Activated T-cell treated with anti-CD3 and anti-CD28 coated beads for 48 hours (primary cell): ENCODE results near the gene JAM3.
"Not testable (repeated sequence)": the region's sequence is repeated elsewhere in the genome, so short reads cannot be mapped to it uniquely, and the experiment has no call there.

ENCODE experiments used
- DNase-seq: peaks from one replicate; pipeline ENCODE4 v3.0.0-alpha.2; 2020; ENCODE audit warnings: low read depth

JAM3 gene

GRCh38 chr11:134062265-134063123 lies 6.4 kb upstream of the JAM3 start:
- no peak for DNase-seq

GRCh38 chr11:134063124-134063495 lies 5.8 kb upstream of the JAM3 start:
- DNase-seq = no peak

GRCh38 chr11:134063991-134064747 lies 4.7 kb upstream of the JAM3 start:
- DNase-seq = no peak

- DNase-seq = no peak
These were observed 3.5 kb upstream of the JAM3 start for GRCh38 chr11:134065381-134065780.

GRCh38 chr11:134066943-134067885 lies 1.7 kb upstream of the JAM3 start:
- no peak for DNase-seq

DNA sequence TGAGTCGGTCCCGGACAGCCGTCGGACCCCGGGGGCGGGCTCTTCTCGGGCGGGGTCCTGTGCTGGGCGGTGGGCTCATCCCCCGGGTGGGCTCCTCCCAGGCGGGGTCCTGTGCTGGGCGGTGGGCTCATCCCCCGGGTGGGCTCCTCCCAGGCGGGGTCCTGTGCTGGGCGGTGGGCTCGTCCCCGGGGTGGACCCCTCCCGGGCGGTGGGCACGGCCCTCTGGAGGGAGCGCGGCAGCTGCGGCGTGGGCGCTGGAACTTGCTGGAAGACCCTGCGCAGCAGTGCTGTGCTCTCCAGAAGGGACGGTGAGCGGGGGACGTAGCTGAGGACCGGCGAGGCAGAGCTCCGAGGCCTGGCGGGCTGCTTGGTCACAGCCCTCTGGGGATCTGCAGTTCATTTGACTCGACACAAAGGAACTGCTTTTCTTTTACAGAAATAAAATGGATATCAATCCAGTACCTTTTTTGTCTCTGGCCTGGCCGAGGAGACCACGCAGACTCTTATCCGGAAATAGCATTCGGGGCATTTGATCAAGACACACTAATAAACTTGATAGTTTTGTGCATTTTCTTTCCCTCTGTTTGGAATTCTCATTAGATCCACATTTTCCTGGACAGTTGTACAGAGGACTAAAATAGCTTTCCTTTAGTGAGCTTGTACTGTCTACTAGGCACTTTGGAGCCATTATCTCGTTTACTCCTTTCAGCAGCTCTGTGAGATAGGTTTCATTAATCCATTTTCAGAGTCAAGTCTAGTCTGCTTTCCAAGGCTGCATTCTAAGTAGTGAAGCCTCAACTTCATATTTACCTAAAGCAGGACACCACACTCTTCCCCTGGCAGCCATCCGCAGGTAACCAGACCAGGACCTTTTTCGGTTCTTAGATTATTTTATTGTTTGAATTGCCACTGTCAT lies 812 bp downstream of the JAM3 start:
- no peak for DNase-seq

GRCh38 chr11:134070342-134070845 lies 1.5 kb downstream of the JAM3 start:
- DNase-seq = no peak

DNA sequence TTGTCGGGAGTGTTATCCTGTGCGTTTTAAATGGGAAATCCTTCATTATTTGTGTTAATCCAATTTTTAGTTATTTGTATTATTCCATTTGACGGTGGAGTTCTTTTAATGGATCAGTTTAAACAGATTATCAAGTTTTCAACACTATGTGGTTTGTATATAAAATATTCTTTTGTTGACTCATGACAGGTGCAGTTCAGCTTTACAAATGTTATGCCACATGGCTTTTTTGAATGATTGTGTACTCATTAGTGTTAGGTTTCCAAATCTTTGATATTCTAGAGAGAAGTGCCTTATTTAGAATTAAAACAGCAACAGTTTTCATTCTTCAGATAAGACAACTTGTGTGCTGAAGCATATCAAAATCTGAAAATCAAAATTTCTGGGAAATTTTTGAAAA lies 2.4 kb downstream of the JAM3 start:
- DNase-seq = no peak

DNA sequence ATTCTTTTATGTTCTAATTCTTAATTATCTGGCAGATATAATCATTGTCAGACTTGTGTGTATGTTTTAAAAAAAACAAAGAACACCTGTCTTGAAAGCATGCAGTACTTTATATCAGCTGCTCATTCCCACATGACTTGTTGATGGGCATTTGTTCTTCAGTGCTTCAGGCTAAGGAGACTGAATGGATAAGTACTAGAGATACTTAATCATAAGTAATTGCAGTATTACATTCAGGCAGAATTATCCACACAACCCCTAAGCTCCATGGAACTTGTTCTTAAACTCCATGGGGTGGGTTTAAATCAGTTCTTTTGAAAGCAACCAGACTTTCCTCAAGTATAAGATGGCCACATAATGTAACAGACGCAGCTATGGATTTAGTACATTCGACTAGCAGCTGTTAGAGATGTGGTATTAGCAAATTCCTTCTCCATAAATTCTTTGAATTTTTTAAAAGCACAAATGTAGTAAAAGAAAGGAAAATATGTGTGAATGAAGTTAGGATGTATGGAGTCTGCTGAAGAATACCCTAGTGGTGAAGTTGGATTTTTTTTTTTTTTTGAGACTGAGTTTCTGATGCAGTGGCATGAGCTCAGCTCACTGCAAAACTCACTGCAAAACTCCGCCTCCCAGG lies 3.0 kb downstream of the JAM3 start:
- DNase-seq = no peak

DNA sequence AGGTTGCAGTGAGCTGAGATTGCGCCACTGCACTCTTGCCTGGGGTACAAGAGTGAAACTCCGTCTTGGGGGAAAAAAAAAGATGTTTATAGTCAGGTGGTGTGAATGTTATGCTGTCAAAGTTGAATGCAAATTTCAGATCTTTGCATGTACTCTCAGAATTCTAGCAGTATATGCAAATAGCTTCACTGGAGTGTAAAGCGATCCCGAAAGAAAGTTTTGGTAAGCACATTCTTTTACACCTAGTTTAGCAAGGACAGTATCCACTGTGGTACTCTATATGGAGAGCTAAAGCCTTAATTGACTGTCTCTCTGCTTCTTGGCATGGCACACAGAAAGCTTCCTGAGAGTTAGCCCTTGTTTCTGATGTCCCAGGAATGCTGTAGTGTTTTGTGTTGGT lies 4.0 kb downstream of the JAM3 start:
- DNase-seq = no peak

DNA sequence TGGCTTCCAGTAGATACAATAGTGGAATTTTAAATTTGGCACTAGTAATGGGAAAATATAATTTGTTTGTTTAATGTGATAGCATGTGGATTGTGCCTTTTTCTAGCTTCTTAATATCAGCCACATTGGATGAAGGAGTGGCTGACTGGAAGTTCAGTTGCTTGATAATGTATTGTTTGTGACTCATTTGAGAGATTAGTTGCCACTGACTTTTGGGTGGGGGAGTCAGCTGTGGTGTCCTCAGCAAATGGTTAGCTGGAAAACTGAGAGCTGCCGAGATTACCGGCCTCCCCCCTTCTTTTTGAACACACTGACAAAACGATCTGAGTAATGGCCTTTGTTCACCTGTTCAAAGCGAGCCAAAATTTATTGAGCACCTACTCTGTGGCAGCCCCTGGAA lies 5.5 kb downstream of the JAM3 start:
- no peak for DNase-seq

DNA sequence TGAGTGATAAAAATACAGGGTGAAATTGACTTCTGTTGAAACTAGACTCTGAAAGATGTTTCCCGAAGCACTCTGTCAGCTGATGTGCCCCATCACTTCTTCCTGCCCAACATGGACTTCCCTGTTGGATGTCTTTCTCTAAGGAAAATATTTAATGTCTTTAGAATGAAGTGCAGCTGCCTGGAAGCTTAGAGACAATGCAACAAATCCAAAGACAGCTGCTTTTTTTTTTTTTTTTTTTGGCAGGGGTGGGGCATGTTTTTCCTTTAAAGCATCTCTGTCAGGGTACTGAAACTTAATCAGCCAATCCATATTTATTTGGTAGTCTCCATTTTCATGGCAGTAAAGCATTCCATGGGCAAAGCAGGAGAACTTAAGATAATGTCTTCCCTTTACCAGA lies 5.9 kb downstream of the JAM3 start:
- no peak for DNase-seq

DNA sequence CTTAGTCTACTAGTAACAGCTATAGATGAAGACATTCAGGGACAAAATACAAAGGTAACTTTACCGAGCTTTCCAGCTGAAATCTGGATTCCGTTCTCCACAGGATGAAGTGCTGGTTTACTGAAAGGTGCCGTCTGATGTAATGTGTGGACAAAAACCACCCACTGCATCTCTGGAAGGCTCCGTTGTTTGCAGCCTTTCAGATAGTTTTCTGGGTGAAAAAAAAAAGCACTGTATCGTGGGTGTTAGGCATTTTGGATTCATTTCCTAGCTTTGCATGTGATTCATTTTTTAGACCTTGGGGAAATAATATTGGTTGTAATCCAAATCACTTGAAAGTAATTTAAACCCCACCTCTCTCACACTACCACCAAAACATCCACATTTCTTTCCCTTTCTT lies 10.4 kb downstream of the JAM3 start:
- DNase-seq = no peak

GRCh38 chr11:134081258-134081657 lies 12.4 kb downstream of the JAM3 start:
- not testable (repeated sequence) for DNase-seq

DNA sequence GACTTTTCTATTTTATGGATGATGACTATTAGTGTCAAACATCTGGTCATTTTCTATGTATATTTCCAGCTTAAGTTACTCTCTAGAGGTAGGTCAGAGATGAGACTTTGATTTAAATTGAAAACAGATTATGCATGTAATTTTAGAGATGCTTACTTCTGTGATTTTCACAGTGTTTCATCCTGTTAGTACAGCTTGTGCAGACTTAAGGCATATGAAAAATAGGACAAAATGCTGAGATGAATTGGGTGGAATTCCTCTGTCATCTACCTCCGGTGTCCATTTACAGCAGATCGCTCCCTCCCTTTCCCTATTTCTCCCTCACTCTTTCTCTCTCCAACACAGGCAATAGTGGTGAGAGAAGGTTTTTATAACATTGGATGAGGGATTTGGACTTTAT lies 14.1 kb downstream of the JAM3 start:
- no peak for DNase-seq

DNA sequence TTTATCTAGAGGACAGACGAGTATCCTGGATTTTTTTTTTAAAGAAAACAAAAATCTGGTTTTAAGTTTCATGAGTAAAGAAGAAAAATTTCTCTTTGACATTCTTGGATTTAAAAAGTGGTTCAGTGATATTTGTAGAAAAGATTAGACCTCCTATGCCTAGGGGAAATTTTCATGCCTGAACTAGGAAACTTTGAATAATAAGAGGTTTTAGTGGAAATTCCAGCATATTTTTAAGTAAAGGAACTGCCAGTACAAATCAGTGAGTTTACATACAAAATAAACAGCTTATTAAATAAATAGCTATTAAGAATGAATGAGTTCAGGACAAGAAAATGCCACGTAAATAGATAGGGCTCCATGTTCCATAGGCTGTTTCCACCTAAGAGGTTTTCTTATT lies 17.5 kb downstream of the JAM3 start:
- DNase-seq = no peak

DNA sequence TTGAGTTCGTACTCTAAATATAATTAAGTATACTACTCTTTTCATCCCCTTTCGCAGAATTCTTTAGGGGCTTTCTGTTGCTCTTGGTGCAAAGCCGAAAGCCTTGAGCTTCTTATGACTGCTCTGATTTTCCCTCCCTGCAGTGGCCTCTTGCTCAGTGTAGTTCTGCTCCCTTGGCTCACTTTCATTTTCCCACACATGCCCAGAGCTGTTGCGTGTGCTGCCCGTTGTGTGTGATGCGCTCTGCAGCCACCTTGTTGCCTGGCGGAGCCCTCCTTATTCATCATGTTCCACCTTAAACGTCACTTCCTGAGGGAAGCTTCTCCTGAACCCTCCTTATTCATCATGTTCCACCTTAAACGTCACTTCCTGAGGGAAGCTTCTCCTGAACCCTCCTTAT lies 23.1 kb downstream of the JAM3 start:
- not testable (repeated sequence) for DNase-seq

DNA sequence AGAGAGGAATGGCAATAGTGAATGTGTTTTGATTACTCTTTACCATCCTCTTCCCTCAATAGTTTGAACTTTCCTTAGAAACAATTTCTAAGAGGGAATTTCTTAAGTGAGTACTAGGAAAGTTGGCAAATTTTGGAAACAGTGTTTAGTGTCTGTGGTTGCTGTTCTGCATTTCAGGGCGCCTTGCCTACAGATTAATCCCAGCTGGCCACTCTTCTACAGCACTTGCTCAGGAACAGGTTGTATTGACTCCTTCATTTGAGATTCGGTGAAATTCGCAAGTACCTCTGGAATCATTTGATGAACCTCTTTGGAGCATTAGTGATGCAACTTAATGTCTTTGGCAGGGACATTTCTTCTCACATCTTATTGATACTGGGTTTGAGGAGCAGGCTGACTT lies 28.3 kb downstream of the JAM3 start:
- no peak for DNase-seq

- no peak for DNase-seq
These were observed 29.8 kb downstream of the JAM3 start for GRCh38 chr11:134098566-134099184.

DNA sequence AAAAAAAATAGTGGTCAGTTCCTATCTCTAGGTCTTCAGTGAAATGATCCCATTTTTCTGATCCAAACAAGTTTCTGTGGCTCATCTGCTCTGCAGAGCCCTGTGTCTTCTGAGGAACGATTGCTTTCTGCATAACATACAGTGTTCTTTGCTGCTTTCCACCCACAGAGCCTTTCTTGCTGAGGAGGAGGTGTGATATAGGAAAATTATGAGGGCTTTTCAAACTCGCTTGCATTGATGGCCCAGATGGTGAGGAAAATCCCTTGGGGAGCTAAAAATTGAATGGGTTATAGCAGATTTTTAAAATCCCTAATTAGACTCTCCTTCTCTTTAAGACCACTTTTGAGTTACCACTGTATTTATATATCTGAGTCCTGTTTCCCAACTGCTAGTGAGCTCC lies 31.3 kb downstream of the JAM3 start:
- DNase-seq = no peak
